Measurements from ENCODE around the gene SLC25A4. TPM values are rescaled to one million over a fixed set of nuclear protein-coding genes. Genes with fewer than 3 reads are reported as not detected.
A peak's percentile ranks its signal among the peaks of the same experiment; 100 is the strongest.
"Not testable (repeated sequence)": the region's sequence is repeated elsewhere in the genome, so short reads cannot be mapped to it uniquely, and the experiment has no call there.

Gene SLC25A4
- 12.5 TPM for total RNA-seq

DNA sequence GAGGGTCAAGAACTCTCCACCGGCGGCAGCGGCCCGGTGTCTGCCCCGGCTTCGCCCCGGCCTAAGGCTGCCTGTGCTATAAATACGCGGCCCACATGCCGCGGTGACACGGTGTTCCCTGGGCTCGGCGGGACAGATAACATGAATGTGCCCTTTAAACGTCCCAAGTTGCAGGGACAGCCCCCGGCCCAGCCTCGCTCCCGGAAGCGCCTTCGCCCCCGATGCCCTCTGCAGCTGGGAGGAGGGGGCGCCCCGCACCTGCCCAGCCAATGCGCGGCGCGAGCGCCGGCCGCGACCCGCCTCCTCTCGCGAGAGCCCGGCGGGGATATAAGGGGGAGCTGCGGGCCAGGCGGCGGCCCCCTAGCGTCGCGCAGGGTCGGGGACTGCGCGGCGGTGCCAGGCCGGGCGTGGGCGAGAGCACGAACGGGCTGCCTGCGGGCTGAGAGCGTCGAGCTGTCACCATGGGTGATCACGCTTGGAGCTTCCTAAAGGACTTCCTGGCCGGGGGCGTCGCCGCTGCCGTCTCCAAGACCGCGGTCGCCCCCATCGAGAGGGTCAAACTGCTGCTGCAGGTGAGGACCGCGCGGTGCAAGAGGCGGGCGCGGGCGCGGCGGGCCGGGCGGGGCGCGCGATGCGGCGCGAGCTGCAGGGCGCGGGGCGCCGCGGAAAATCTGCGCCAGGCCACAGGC lies at the start of gene SLC25A4:
SLC25A4 (plus strand) TSS at position 355 of the 689 bp plus-strand sequence; CDS start at position 462, 107 bp downstream.
- DNase-seq, result peak; percentile 39

DNA sequence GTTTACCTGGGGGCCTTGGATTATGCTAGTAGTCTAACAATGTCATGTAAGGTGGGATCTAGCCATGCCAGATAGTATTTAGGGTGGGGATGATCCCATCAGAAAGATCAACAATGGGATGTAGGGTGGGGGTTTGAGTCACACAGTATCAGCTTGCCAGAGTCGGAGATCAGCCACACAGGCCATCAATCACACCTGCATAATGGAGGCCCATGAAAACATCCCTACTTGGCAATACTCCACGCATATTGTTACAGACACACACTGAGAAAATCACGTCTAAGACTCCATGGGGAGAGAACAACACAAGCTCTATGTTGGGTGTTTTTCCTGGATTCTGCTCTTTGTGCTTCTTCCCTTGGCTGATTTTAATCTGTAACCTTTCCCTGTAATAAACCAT lies 49.5 kb upstream of the SLC25A4 start:
- DNase-seq, result no peak

DNA sequence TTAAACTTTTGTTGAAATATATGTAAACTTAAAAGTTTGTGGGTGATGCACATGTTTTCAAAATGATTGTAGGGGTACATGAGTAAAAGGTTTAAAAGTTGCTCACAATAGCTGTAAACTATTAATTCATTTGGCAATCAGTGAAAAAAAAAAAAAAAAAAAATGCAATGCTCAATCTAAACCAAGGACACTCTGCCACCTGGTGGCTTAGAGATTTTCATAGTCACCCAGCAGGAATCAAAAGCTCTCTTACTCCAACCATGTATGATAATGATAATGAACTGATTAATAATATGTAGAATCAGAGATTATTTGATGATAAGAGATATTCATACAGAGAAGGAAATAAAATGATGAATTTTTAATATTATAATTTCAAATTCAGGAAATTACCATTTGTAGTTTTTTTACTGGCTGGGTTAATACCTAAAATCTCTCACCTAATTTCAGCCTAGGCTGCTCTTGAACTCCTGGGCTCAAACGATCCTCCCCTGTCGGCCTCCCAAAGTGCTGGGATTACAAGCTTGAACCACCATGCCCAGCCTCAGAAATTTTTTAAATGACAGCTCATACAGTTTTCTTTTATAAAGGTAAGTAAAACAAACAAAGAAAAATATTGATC lies 46.9 kb upstream of the SLC25A4 start:
- DNase-seq, result no peak

DNA sequence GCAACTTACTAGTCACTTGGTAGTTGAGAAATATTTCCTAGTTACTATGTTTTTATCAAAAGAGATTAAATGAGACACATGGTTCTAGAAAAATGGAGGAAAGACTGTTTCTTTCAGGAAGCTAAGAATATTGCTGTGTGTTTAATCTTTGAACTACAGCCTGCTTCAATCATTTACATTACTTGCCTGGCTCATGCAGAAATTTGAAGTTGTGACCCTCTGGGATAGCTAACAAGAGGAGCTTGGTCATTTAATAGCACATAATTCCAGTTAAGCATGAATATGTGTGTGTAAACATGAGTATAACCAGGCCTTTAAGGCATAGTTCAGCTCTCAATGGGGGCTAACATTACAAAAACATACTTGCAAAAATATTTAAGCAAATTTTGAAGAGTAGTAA lies 44.6 kb upstream of the SLC25A4 start:
- DNase-seq, result no peak

DNA sequence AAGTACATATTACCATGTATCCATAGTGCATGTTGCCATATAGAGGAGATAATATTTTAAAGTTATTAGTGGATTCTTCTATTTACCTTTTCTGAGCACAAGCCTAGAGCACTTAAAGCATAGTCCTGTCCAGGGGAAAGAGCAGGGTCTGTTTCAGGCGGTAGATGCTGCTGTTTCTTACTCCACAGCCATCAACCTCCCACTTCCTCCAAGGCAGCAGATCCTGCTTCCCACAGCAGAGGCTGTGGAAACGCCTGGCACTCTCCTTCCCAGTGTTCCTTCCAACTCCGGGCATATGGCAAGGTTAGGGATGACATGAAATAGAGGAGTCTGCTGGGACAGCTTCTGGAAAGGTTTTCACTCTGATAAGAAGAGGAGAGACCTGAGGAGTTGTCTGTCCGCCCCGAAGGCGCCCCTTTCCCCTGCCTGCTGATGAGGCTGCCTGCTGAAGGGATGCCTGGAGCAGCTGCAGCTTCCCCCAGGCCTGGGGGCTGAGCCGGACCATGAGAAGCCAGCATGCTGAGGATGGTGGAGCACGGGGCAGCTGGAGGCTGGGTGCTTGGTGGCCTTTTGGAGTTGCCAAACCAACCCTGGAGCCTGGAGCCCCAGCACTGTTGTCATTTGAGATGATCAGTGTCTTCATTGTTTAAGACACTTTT lies 43.9 kb upstream of the SLC25A4 start:
- no peak for DNase-seq

DNA sequence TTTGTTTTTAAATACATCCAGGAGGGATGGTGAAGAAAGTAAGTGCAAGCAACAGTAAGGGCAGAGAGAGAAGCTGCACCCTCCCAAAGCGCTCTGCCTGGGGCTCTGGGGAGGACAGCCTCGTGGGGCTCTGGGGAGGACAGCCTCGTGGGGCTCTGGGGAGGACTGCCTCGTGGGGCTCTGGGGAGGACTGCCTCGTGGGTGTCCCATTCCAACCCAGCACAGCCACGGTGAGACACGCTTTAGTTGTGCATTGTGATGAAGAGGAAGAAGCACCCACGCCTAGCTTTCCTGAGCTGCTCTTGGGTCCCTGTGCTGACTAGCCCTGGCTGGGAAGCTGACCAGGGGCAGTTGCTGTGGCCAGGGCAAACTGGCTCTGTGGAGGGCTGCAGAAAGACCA lies 43.1 kb upstream of the SLC25A4 start:
- no peak for DNase-seq

DNA sequence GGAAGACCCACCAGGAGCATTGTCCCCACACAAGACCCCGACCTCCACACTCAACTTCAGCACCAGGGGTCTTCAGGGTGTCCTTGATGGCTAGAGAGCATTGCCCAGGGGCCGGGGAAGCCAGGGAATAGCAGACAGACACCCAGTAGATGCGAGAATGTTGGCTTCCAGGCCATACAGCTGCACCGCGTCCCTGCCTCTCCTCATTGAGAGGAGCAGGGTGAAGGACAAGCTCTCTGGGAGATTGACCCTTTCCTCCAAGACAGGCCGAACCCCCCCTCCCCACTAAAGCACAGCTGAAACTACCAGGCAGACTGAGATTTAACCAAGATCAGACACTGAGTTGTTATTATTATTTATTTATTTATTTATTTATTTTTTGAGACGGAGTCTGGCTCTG lies 42.6 kb upstream of the SLC25A4 start:
- DNase-seq, result no peak

DNA sequence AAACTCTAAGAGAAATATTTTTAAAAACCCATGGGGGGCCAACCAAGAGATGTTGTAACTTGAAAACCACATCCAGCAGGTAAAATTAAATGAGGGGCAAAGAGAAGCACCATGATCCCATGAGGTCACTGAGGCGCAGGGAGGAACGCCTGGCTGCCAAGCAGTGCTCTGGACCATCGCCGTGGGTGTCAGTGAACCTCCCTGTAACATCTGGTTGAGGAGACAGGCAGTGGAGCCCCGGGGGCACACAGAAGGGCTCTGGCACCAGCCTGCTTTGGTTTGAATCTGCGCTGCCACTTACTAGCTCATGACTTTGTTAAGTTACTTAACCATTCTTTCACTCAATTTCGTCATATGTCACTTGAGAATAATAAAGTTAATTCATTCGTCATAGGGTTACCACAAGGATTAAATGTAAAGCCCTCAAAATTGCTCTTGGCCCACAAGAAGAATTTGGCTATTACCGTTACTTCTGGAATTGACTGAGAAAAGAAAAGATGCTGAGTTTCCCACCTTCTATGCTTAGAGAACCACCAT lies 41.6 kb upstream of the SLC25A4 start:
- DNase-seq, result no peak

DNA sequence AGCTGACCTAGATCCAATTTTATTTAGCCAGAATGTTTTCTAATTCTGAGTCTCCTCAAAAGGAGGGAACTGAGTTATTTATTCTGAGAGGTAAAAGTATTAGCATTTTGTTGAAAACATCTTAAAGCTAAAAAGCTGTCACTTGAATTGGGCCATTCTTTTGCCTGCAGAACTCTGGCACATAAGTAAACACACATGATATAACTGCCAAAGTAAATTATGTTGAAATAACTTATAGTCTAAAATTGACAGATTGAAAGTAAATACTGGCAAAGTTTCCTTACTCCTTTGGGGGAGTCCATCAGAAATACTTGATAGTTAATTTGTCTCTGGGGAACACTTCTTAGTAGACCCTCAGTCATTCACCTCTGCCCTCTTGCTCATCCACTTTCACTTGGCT lies 38.3 kb upstream of the SLC25A4 start:
- no peak for DNase-seq

DNA sequence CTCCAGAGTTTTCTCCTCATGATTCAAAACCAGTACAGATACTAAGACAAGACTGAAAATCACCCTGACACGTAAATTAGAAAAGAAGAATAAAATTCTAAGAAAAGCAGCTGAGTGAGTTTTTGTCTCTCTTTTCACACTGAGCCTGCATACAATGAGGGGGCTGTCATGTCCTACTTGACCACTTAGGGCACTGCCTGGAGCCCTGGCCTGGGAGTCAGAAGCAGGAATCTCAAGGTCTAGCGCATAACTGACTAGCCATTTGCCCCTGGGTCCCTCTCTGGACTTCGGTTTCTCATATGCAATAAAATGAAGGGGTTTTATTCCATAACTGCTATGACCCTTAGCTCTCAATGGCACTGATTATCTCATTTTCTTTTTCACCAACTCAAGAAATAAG lies 36.7 kb upstream of the SLC25A4 start:
- DNase-seq, result no peak

DNA sequence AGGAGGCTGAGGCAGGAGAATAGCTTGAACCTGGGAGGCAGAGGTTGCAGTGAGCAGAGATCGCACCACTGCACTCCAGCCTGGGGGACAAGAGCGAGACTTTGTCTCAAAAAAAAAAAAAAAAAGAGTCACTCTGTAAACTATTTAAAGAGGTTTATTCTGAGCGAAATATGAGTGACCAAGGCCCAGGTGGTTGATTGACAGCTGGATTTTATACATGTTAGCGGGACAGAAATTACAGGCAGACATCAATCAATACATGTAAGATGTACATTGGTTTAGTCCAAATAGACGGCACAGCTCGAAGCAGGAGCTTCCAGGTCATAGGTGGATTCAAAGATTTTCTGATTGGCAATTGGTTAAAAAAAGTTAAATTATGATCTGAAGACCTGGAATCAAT lies 35.5 kb upstream of the SLC25A4 start:
- not testable (repeated sequence) for DNase-seq

DNA sequence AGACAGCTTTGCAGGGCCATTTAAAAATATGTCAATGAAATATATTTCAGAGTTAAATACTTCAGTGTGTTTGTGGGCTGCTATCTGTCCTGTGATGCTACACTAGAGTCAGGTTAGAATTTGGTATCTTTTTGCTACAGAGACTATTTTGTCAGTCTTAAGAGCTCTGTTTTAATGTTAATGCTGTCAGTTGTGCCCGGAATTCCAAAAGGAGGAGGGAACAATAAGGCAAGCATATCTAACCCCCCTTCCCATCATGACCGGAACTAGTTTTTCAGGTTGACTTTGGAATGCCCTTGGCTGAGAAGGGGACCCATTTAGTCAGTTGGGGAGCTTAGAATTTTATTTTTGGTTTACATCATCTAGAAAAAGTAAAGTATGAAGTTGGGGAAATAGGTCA lies 34.9 kb upstream of the SLC25A4 start:
- no peak for DNase-seq

DNA sequence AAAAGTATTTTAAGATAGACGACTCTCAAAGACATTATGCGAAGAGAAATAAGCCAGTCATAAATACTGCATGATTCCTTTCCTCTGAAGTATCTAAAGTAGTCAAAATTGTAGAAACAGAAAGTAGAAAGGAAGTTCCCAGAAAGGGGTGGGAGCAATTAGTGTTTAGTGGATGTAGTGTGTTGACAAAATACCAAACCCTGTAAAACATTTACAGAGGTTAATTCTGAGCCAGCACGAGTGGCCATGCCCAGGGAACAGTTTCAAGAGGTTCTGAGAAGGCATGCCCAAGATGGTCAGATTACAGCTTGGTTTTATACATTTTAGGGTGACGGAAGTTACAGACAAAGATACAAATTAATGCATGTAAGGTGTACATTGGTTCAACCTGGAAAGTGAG lies 34.4 kb upstream of the SLC25A4 start:
- no peak for DNase-seq

DNA sequence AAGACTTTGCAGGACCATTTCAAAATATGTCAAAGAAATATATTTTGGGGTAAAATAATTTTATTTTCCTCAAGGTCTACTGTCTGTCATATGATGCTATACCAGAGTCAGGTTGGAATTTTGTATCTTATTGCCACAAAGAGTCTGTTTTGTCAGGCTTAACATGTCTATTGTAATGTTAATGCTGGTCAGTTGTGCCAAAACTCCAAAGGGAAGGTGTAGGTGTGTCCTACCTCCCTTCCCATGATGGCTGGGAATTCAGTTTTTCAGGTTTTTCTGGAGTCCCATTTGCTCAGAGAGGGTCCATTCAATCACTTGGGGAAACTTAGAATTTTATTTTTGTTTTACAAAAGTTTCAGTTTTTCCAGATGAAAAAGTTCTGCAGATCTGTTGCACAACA lies 33.3 kb upstream of the SLC25A4 start:
- DNase-seq, result no peak

DNA sequence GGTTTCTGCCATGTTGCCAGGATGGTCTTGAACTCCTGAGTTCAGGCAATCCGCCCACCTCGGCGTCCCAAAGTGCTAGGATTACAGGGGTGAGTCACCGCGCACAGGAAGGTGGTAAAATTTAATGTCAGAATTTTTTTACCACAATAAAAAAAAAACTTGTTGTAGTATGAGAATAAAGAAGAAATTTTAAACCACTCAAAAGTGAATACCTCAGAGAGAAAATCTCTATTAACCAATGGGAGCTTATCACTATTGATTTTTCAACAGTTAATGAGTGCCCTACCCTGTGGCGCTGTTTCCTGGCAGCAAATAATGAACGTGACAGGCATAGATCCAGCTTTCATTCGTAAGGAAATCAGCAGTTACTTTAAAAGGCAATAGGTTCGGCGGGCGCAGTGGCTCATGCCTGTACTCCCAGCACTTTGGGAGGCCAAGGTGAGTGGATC lies 32.7 kb upstream of the SLC25A4 start:
- DNase-seq, result no peak

DNA sequence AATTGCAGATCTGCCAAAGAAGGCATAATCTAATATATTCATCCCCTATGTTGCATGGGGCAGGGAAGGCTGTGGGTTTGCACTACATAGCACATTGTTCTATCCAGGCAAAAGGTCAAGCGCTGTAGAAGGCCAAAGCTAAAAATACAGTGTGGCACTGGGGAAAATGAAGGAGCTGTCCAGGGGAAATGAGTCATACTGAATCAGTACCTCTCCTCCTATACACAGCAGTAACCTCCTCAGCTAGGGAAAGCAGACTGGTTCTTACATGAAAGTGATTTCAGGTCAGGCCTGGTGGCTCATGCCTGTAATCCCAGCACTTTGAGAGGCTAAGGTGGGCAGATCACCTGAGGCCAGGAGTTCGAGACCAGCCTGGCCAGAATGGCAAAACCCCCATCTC lies 31.0 kb upstream of the SLC25A4 start:
- DNase-seq, result peak; percentile 38

DNA sequence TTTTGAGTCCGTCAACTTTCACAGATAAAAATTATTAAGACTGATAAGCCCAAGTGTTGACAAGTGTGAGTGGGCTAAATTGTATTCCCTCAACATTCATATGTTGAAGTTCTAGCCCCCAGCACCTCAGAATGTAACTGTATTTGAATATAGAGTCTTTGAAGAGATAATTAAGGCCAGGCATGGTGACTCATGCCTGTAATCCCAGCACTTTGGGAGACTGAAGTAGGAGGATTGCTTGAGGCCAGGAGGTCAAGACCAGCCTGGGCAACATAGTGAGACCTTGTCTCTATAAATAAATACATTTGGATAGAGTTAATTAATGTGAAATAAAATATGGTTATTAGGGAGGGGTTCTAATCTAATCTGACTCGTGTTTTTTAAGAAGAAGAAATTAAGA lies 29.7 kb upstream of the SLC25A4 start:
- DNase-seq, result no peak

DNA sequence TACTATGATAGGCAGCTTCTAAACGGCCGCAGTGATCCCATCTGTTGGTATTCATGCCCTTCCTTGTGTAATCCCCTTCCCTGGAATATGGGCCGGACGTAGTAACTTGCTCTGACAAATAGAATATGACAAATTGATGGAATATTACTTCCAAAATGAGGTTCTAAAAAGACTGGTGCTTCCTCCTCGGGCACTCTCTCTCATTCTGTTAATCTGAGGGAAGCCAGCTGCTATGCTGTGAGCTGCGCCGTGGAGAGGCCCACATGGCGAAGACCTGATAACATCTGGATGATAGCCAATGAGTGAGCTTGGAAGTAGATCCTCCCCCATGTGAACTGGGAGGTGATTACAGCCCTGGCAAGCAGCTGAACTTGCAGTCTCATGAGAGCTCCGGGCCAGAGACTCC lies 27.2 kb upstream of the SLC25A4 start:
- peak; percentile 9 for DNase-seq

DNA sequence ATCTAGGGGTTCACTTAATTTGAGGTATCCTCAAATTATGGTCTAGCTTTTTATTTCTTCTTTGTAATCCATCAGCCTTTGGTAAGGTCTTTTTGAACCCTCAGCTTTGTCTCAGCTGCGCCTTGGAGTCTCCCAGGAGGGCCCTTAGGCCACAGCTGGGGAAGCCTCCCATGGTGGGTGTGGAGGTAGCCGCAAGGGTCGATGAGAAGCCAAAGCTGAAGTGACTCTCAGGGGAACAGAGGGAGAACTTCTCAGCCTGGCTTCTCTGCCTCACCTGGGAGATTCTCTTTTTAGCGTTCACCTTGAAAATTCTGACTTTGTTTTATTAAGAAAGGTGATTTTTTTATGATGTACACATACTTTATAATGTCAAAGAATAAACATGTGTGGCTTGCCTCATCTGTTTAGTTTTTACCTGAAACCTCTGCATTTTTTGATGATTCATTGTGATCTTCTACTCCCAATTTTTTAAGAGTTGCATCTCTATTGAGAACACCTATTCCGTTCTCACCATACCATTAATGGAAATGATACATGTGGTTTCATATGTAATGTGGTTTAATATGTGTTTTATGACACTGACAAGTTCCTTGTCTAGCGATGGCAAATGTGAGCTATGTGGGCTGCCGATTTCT lies 25.6 kb upstream of the SLC25A4 start:
- no peak for DNase-seq

DNA sequence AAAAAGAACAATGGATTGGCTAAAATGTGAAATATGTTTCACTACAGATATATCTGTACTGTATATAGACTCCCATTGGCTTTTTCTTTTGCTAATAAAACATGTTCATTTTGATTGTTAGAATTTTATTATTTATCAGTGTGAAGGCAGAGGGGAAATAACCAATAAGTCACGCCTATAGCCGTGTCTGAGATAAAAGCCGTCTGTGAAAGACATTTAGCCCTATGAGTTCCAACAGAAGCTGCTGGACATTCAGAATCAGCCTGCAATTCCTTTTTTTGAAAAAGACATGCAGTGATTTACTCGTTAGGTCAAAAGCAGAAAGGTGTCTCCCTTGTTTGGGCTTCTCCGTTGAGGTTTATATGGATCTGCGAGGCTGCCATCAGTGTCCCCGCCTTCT lies 24.2 kb upstream of the SLC25A4 start:
- no peak for DNase-seq

DNA sequence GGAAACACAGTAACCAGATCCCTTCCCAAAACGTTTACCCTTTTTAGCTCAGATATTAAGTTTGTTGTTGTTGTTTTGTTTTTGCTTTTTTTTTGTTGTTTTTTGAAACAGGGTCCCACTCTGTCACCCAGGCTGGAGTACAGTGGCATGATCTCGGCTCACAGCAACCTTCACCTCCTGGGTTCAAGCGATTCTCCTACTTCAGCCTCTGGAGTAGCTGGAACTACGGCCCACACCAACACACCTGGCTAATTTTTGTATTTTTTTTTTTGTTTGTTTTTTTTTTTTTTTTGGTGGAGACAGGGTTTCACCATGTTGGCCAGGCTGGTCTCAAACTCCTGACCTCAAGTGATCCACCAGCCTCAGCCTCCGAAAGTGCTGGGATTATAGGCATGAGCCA lies 23.6 kb upstream of the SLC25A4 start:
- not testable (repeated sequence) for DNase-seq

DNA sequence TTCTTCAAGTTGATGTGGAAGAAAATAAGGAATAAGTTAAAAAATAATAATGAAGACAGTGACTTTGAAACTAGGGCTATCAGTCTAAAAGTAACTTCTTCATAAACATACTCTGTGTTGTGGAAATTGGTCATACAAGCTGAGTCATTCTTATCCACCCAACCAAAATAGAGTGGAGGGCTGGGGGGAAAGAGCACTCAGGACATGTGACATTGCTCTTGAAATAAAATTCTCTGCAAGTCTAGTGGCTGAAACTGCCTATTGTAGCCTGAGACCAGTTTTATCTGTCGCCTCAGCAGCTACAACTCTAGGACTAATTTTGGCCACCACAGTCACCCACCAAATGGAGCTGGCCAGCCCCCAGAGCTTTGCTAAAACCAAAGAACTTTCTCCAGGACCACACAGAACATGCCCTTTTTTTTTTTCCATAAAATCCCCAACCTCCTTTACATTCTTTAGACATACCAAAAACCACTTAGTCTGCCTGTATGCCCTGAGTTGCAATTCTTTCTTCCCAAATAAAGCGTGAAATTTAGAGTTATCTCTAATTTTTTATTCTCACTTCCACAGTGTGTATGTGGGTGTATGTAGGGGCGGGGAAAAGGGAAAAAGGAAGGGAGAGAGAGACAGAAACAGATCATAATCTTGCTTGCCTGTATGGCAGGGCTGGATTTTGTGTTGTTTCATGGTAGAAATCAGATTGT lies 23.0 kb upstream of the SLC25A4 start:
- DNase-seq, result no peak

DNA sequence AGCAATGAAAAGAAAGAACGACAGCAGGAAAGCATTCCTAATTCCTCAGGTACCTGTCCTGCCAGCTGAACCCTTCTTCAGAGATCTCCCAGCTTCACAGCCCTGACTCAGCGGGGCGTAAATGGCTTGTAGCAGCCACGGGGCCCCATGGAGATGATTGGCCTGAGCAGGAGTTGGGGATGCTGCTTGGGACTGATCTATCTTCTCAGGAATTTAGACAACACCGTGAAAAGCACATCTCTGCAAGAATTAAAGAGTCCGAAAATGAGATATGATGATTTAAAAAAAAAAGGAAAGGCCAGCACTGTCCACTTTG lies 22.5 kb upstream of the SLC25A4 start:
- DNase-seq, result no peak

Measured in skin of body (tissue), 2 donors.